IPS DF 19.7 (cell line): ENCODE data around the gene MDGA2.

Experiments
- DNase-seq: peaks from one replicate; pipeline ENCODE4 v3.0.0-alpha.2; 2013; ENCODE audit warnings: low read depth, low spot score

Gene MDGA2

GRCh38 chr14:47490766-47491165 lies 184.6 kb downstream of the MDGA2 start:
- no peak for DNase-seq

DNA sequence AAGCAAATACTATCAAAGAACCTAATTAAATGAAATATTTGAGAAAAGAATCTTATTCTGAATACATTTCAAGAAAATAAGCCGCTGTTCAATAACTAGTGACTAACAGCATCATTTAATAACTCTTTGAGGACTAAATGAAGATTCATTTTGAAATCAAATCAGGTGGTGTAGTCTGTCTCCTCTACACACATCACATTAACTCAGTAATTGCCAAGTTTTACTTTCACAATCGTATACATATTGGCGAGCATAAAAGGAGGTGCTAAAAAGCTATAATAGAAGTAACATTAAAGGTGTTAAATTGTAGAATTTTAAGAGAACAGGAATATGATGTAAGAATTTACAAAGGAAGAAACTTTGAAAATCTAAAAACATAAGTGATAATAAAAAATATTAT lies 185.1 kb downstream of the MDGA2 start:
- DNase-seq = no peak

- DNase-seq = peak; percentile 38
Observed at GRCh38 chr14:47485421-47485820, 190.0 kb downstream of the MDGA2 start.

- no peak for DNase-seq
Observed at GRCh38 chr14:47483449-47483848, 192.0 kb downstream of the MDGA2 start.

DNA sequence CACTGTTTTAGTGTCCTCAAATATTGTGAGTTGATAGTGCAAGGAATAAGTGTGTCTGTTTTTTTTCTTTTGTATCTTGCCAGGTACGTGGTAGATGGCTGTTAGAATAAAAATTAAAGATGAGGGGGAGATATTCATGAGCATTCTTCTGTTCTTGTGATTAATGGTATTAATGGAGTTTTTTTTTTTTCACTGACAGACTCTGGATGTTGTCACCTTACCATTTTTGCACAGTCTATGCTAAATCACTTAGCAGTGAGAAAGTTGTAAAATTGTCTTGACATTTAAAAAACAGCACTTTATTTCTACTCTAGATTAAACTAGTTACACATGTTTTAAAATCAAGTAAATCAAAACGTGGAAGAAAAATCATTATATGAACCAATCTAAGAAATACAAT lies 204.3 kb downstream of the MDGA2 start:
- DNase-seq = no peak

DNA sequence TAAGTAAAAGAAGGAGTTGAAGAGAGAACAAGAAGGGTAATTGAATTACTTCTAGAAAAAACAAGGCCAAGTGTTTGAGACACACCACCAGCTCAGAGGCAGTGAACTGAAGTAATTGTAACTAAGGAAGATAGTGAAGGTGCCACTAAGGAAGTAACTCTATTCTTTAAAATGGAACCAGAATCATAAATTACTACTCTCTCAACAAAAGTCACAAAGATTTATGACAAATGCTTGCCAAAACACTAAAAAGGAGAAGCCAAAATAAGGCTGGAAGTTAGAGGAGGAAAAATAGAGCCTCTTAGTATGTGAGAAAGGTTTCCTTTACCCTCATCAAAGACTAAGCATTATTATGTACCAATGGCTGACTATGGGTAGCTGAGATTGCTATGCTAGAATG lies 208.5 kb downstream of the MDGA2 start:
- no peak for DNase-seq

GRCh38 chr14:47454025-47454424 lies 221.4 kb downstream of the MDGA2 start:
- no peak for DNase-seq

- no peak for DNase-seq
Observed at GRCh38 chr14:47447076-47447475, 228.3 kb downstream of the MDGA2 start.

- peak; percentile 69 for DNase-seq
Observed at GRCh38 chr14:47442211-47442610, 233.2 kb downstream of the MDGA2 start.

GRCh38 chr14:47439953-47440352 lies 235.5 kb downstream of the MDGA2 start:
- no peak for DNase-seq

DNA sequence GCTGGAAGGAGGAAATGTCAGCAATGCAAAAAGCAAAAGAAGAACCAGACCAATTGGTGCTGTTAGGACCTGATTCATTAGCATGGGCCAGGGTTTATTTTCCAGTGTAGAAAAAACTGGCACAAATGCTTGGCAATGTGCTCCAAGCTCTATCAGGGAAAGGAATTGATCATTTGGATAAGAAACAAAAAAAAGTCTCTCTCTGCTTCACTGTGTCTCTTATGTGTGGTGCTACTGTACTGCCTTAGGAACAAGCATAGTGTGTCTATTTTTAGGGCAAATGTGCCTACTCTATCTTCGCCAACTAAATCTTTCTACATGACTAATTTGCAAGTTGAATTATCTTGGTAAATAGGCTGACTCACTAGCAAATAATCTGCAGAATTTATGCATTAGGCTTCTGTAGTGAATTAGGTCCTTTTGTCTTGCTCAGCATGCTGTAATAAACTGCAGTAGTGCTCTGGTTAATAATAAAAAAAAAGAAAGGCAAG lies 236.7 kb downstream of the MDGA2 start:
- DNase-seq = no peak

- no peak for DNase-seq
Observed at GRCh38 chr14:47435331-47435965, 240.0 kb downstream of the MDGA2 start.

GRCh38 chr14:47427629-47428028 lies 247.8 kb downstream of the MDGA2 start:
- no peak for DNase-seq

DNA sequence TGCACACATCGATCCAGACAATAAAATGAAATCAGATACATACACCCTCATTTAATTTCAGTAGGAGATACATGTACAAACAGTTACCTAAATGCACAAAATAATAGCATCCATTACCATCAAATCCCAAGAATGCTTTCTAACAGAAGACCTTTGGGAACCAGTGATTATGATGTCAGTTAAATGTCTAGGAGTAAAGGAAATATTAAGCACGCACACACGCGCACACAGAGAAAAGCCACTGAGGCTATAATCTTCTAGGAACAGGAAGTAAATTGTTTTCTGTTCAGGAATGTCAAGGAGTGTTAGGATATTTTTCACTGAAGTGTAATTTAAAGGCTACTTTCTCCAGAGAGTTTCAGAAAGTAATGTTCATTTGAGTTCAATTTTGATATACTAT lies 250.1 kb downstream of the MDGA2 start:
- DNase-seq = no peak

GRCh38 chr14:47422191-47422590 lies 253.2 kb downstream of the MDGA2 start:
- no peak for DNase-seq

GRCh38 chr14:47411523-47411922 lies 263.9 kb downstream of the MDGA2 start:
- DNase-seq = no peak

DNA sequence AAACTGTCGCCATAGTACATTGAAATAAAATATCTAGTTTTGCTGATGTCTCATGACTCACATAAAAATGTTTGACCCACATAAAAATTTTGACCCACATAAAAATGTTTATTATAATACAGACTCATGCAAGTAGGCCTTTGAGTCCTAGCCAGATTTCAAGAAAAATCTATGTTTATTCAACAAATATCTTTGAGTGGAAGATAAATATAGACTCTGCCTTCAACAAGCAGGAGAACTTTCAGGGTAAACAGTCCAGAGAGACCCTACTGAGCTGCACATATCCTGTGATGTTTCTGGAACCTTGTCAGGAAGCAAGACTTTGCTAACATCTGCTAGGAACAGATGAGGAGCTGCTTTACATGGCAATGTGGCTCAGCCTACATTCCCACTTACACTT lies 283.1 kb downstream of the MDGA2 start:
- DNase-seq = no peak

DNA sequence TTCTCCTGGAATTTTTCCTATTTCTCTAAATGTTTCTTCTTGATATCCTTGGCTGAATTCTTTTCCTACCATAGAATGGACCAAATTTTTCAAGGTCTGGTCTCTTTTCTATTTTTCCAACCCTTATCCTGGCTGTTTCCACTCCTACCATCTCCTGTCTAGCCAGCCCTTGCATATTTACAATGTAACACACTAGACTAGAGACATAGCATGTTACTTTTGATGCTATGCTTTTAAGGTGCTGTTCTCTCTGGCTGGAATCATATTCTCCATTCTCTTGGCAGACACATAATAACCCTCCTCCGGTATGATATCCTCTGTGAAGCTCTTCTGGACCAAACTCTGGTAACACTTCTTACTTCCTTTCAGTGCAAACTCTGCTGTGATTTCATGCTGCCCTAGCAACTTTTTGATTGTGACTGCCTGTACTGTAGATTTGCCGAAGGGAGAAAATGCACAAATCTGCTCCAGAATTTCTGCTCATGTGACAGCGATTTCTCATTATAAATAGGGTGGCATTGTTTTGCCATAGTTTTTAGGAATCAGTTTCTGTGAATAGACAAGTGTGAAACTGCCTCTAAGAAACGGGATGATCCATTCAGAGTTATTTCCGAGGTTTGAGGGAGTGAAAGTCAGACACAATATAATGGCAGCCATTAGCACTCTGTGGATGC lies 284.4 kb downstream of the MDGA2 start:
- DNase-seq = no peak

DNA sequence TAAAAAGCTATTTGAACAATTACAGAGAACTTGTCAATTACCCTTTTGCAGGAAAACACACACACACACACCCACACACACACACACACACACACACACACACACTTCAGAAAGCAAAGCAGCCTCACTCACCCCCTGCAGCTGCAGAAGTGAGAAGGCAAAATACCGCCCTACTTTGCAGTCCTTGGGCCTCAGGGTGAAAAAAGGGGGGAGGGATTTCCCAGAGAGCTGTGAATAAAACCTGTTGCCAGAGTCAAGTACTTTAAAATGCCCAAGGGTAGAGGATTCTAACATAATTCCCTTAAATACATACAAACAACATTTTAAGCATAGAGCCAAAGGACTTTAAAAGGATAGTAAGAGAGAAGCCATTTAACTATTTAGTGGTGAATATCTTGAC lies 285.9 kb downstream of the MDGA2 start:
- DNase-seq = no peak

DNA sequence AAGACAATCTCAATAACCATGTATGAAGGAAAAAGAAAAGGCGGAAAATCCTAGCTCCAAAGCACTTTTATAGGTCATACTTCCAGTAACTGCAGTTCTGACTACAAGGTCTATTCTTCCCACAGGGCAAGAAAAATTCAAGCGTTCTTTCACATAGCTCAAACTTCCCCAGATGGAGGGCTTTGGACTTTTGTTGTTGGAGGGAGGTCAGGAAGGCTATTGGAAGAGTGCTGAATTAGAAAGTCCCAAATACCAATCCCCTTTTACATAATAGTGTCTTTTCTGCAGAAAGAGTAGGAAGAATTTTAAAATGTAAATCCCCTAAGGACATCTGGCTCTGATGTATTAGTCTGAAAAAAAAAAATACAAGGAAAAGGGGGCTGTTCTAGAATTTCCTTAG lies 309.4 kb downstream of the MDGA2 start:
- no peak for DNase-seq

GRCh38 chr14:47365233-47365632 lies 310.2 kb downstream of the MDGA2 start:
- DNase-seq = no peak

DNA sequence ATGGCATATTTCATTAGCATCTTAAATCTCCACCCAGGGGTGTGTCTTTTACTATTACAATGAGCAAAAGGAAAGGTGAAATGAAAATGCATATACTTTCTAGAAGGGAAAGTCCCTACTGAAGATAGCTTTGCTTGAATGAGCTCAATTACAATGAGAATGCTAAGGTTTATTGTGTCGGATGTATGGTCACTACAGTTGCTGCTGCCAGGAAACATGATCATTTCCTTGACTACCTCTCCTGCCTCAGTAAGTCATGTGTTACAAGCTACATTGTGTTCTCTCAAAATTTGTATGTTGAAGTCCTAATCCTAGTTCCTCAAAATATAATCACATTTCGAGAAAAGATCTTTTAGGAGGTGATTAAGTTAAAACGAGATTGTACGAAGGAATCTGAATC lies 322.2 kb downstream of the MDGA2 start:
- no peak for DNase-seq

DNA sequence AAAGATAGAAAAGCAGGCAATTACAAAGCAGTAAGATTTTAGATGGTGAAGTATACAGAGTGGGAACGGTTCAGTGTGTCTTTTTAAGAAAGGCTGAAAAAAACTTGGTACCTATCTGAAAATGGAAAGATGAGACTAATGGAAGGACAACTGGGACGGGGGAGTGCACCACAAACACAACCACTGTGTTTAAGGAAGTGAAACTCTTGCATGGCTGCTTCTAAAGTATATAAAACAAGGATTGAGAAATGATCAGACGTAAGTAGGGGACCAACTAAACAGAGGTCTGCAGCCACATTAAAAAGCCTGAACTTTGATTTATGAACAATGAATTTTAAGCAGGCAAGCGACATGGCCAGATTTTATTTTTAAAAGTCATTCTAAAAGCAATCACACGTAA lies 328.6 kb downstream of the MDGA2 start:
- no peak for DNase-seq

DNA sequence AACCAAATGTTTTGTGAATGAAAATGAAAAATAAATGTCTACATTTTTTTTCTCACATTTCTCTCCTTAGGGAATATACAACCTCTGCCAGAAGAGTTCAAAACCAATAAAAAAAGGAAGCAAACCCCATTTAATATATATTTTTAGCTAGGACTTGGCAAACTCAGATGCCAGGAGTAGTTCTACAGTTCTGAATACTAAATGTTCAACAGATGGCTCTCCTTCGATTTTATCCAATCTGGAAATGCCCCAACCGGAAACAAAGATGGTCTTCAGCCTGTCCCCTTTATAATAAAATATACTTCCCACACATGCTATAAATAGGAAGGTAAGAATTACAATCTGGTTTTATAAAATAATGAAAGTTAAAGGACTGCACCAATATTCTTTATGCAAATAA lies 330.4 kb downstream of the MDGA2 start:
- no peak for DNase-seq
